Stimulated activated CD4-positive, alpha-beta T cell treated with anti-CD3 and anti-CD28 coated beads, Interleukin-1b, Interleukin-23, amount 100 ng/mL, for 48 hours (primary cell): ENCODE measurements around the gene SH3RF1.

ENCODE experiments used
- DNase-seq: peaks from one replicate; pipeline ENCODE4 v3.0.0-alpha.2; 2020

SH3RF1 gene

DNA sequence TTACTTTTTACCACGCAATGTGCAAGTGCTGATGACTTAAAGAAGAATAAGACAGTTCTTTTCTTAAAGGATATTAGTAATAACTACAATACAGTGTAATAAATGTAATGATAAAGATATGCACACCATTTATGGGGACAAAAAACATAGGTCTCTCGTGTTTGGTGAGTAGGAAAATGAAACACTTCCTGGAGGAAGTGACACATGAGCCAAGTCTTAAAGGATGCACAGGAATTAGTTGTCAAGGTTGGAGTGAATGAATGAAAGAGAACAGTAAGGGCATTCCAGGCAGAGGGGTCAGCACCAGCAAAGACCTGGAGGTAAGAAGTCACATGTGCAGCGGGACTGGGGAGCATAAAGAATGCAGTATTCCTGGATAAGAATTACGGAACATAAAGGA is 112.7 kb downstream of the SH3RF1 start:
- no peak for DNase-seq

DNA sequence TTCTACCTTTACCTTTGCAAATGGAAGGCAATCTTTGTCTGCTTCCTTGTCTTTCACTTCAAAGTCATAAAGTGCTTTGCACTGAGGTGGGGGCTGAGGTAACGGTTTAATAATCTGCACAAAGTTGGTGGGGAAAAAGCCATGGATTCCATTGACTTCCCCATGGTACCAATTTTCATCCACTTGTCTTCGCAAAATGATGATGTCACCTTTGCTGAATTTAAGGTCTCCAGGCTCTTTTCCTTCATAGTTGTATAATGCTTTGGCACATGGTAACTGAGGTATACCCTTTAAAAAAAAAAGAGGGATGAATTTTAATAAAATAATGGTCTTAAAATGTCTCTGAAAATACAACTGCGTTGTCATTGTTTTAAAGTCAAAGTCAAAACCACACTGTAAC is 114.4 kb downstream of the SH3RF1 start:
- no peak for DNase-seq

- DNase-seq: no peak
Observed at GRCh38 chr4:169154121-169154520, 116.6 kb downstream of the SH3RF1 start.

- no peak for DNase-seq
Observed at GRCh38 chr4:169153481-169154087, 117.2 kb downstream of the SH3RF1 start.

GRCh38 chr4:169152899-169153298 is 117.9 kb downstream of the SH3RF1 start:
- DNase-seq: no peak

DNA sequence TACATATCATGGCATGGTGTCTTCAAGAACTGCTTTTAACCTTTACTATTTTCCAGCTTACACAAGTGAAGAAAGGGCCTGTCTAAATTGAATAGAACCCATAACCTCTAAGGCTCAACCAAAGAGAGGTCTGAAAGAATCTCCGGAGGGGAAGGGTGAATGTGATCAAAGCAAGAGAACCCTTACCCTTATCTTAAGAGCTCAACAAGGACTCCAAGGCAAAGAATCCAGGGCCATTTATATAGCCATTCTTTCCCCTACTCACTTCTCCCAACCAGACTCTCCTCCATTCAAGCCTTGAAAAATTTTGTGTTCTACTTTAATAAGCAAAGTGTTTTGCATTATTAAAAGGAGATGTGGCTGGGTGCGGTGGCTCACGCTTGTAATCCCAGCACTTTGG is 118.7 kb downstream of the SH3RF1 start:
- no peak for DNase-seq

- DNase-seq: no peak
Observed at GRCh38 chr4:169151671-169152070, 119.1 kb downstream of the SH3RF1 start.

DNA sequence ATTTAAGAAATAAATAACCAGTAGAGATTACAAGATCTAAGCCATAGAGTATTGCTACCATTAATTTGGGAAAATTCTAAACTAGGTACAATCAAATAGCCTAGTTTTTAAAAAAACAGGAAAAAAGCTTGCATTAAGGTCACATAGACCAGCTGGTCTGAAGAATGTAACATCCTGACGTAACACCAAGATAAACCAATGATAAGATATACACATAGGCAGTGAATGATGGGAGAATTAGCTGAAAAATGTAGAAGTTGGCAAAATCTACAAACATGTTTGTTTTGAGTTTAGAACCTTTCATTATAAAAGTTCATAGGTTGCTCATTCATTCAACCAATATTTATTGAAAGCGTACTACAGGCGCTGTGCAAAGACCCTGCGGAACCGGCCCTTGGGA is 120.0 kb downstream of the SH3RF1 start:
- no peak for DNase-seq

DNA sequence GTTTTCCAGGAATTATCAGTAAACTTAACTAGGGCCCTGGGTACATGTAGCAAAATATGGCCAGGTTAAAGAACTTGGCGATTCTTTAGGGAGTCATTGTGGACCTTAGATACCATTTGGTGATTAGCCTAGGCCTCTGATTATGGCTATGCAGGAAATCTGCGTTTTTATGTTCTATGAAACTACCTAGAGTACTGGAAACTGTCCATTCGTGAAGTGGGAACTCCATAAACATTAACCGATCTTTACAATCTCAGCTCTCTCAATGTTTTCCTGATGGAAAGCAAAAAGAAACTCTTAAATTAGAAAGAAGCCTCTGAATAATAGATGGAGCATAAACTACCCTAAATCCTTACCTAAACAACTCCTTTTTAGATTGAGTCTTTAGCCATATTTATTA is 121.9 kb downstream of the SH3RF1 start:
- no peak for DNase-seq

DNA sequence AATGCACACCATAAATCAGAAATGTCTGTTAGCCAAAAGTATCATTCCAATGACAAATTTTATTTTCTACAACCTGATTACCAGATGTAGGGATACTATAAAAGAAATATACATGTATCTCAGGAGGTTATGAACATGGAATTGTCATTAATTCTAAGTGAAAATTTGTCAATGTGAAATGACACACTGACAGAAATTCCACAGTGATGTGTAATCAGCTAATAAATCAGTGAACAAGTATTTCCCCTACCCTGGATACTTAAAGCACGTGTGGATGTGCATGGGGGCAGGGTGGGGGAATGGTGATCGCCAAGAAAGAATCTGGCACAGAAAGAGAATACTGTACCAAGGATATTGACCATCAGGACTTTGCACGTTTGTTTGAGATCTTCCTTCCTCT is 123.6 kb downstream of the SH3RF1 start:
- no peak for DNase-seq

DNA sequence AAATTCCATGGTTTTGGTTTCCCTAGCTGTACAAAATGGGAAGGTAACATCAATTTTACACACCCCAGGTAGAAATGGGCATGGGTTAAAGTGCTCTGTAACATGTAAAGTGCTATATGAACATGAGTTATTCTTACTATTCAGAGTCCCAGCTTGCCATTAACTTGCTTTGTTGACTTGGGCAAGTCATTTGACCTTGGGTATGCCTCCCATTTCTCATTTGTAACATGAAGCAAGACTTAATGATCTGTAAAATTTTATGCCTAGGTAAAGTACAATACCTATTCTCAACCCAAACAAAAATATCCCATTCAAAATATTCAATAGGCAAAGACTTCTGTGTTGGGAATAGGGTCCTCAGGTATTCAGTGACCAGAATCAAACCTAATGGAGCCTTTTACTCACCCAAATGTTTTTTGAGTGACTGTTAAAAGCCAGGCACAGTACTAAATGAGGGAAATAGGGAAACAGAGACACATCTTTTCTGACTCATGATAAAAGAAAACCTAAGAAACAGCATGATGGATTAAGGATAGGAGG is 126.6 kb downstream of the SH3RF1 start:
- no peak for DNase-seq

DNA sequence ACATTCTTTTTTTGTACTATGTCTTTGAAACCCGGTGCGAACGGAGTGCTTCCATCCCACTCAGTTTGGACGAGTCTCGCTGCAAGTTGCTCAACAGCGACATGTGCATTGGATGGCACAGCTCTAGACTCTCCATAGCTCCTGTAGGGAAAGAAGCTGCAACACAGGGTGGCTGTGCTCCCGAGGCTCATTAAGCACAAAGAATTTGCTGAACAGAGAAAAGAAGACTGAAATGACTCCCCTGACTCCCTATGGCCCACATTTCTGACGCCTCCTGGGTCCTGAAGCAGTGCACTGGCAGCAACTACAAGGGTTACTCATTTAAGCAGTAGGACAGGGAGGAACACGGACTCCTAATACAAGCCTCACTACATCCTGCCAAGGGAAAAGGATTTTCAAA is 127.4 kb downstream of the SH3RF1 start:
- no peak for DNase-seq

GRCh38 chr4:169142906-169143305 is 127.8 kb downstream of the SH3RF1 start:
- no peak for DNase-seq

DNA sequence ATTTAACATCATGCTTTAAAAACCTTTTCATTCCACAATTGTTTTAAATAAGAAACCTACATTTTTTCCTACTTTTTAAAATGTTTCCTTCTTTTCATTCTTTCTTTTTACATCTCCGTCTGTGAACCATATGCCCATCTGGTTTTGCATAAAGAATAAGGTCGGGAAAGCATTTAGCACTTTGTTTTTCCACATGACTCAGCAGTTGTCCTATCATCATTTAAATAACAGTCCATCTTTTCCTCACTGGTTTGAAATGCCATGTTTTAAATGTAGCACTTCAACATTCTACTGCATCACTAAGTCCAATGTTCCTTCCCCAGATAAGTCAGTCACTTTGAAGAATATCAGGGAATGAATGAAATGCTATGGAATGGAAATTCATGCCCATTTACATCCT is 128.4 kb downstream of the SH3RF1 start:
- no peak for DNase-seq

- DNase-seq: no peak
Observed at GRCh38 chr4:169139021-169139420, 131.7 kb downstream of the SH3RF1 start.

DNA sequence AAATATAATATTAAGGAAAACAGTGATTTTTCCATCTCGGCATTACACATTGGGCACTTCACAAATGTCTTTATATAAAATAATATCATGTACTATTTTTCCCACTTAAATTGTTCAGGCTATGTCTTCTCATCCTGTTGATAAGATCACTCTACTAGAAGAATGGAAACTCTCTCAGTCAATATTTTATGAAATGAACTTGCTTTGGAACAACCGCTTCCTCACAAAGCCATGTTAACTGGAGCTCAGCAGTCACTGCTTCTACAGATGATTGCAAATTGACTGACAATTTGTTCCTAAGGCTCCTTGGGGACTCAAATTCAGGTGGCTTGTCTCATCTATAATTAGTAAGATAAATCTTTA is 133.2 kb downstream of the SH3RF1 start:
- DNase-seq: no peak

- no peak for DNase-seq
Observed at GRCh38 chr4:169136796-169137557, 133.8 kb downstream of the SH3RF1 start.

- DNase-seq: no peak
Observed at GRCh38 chr4:169136330-169136729, 134.4 kb downstream of the SH3RF1 start.

GRCh38 chr4:169135776-169136175 is 135.0 kb downstream of the SH3RF1 start:
- no peak for DNase-seq

- no peak for DNase-seq
Observed at GRCh38 chr4:169133932-169134331, 136.8 kb downstream of the SH3RF1 start.

DNA sequence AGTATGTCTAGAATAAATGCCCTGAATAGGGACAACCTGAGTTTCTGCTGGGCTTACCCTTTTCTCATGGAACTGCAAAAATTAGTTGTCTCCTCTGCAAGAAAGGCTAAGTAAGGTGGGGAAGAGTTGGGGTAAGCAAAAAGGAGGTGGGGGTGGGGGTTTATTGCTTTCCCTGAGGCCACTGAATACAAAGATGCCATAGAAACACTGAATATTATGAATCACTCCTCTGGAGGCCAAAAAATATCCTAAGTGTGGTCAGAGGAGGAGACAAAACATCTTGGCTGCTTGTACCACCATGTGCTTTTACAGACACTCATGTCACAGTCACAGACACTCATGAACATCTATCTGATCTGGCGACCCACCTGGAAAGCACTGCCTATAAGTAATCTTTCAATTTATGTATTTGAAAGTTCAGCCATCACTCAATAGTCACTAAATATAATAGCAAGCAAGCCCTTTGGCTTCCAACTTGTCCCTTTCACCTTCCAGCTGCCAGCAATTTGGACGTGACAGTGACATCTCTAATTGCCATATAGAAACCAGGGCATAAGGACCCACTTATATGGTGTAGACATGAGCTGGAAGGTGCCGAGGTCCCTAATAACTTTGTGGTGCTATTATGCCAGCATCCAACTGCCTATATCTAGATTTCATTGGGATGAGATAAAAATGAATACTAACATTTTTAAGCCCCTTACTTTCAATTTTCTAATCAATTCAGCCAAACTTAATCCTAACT is 138.0 kb downstream of the SH3RF1 start:
- DNase-seq: no peak

DNA sequence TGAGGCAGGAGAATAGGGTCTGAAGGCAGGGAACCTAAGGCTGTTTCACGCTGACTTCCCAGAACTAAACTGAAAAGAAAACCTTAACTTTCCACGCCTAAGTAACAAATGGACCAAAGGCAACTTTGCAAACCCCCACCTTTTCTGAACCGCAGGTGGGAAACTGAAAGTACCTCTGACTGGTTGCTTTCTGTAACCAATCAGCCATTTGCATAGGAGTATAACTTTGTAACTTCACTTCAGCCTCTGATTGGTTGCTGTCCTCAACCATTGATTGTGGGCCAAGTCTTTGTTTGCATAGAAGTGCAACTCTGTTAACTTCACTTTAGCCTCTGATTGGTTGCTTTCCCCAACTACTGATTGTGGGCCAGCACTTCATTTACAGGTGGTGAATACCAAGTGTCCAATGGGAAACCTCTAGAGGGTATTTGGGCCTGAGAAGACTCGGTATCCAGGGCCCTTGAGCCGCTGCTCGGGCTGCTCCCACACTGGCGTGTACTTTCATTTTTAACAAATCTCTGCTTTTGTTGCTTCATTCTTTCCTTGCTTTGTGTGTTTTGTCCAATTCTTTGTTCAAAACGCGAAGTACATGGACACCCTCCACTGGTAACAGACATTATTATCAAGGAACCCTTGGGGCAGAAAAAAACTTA is 139.1 kb downstream of the SH3RF1 start:
- no peak for DNase-seq

DNA sequence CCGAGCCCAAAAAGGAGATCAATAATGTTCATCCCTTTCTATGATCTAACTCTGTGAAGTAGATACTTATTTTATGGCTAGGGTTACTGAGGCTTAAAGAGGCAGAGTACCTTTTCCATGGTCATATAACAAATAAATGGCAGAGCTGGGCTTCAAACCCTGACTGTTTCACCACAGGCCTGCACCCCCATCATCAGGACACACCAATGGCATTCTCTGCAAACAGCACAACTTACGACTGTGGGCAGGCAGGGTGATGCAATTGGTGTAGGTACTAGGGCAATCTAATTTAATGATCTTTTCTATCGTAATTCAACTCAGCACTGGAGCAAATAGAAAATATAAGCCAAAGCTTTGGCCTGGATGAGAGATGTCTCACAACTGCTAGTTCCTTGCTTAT is 141.9 kb downstream of the SH3RF1 start:
- no peak for DNase-seq
